HG02571 (cell line): Measurements from ENCODE around the gene COL11A2.

ENCODE experiments used
- ATAC-seq: cut with Tn5 transposase; IDR thresholded peaks from one replicate; pipeline ENCODE4 v1.9.1; 2021; ENCODE audit warnings: mild to moderate bottlenecking, moderate library complexity; ENCODE audit not compliant: unreplicated experiment

Gene COL11A2

GRCh38 chr6:33193619-33194018, 1.4 kb upstream of the COL11A2 start:
- ATAC-seq: no peak

GRCh38 chr6:33192671-33193602, 670 bp upstream of the COL11A2 start:
- ATAC-seq: no peak

- no peak for ATAC-seq
These were observed 723 bp downstream of the COL11A2 start for GRCh38 chr6:33191383-33192104.

GRCh38 chr6:33190504-33191107, 1.7 kb downstream of the COL11A2 start:
- no peak for ATAC-seq

GRCh38 chr6:33189625-33190448, 2.4 kb downstream of the COL11A2 start:
- no peak for ATAC-seq

GRCh38 chr6:33189164-33189563, 3.1 kb downstream of the COL11A2 start:
- no peak for ATAC-seq

- no peak for ATAC-seq
These were observed 4.5 kb downstream of the COL11A2 start for GRCh38 chr6:33187809-33188208.

GRCh38 chr6:33185654-33186187, 6.5 kb downstream of the COL11A2 start:
- no peak for ATAC-seq

- no peak for ATAC-seq
These were observed 7.1 kb downstream of the COL11A2 start for GRCh38 chr6:33185190-33185589.

- ATAC-seq: no peak
These were observed 9.1 kb downstream of the COL11A2 start for GRCh38 chr6:33183071-33183683.

- ATAC-seq: no peak
These were observed 11.1 kb downstream of the COL11A2 start for GRCh38 chr6:33181141-33181540.

- no peak for ATAC-seq
These were observed 13.4 kb downstream of the COL11A2 start for GRCh38 chr6:33178755-33179475.

GRCh38 chr6:33177552-33178446, 14.5 kb downstream of the COL11A2 start:
- ATAC-seq: no peak

- no peak for ATAC-seq
These were observed 15.4 kb downstream of the COL11A2 start for GRCh38 chr6:33176906-33177305.

GRCh38 chr6:33175436-33176069, 16.7 kb downstream of the COL11A2 start:
- no peak for ATAC-seq

GRCh38 chr6:33174784-33175183, 17.5 kb downstream of the COL11A2 start:
- no peak for ATAC-seq

- no peak for ATAC-seq
These were observed 18.6 kb downstream of the COL11A2 start for GRCh38 chr6:33173535-33174180.
